Spleen (tissue), 7 donors: Measurements from ENCODE around the gene KRTAP6-2.

Source experiments
- CTCF ChIP-seq, 11 experiments: fragments of 200-600 bp in 7 of 11; fragments of 450-650 bp in 4 of 11; sonication (generic) in 4 of 11; IDR thresholded peaks in 8 of 11; conservative IDR thresholded peaks in 3 of 11; 1 replicate in 7 of 11; 2 replicates in 4 of 11; pipeline versions ENCODE4 v1.4.0 to v1.8.0; 2016 to 2021; ENCODE audit warnings: antibody characterized with exemption in 11 of 11, inconsistent platforms in 4 of 11, mild to moderate bottlenecking in 1 of 11
- POLR2A ChIP-seq, 3 donors: fragments of 450-650 bp; IDR thresholded peaks; one replicate each; pipeline ENCODE4 v1.5.1; 2017; ENCODE audit warnings: antibody characterized with exemption in 3 of 3, mild to moderate bottlenecking in 1 of 3
- donor health status: DM: no; HTN: no; CAD: no; lungs with moderate emphysema.
- donor health status: DM: no; HTN: no; CAD: no.
- donor health status: DM: no; HTN: no; CAD: no.

- no peak for TF ChIP-seq CTCF (IDR thresholded peaks at IDR 0.05 in 8 of 11, conservative IDR thresholded peaks at IDR 0.05 in 3 of 11)
- TF ChIP-seq POLR2A (IDR thresholded peaks at IDR 0.05), result no peak
Measured at GRCh38 chr21:30561264-30561895, 37.3 kb downstream of the KRTAP6-2 start, which contains the start of gene KRTAP19-7.
